ENCODE data around the gene ZBTB42.
A peak's percentile ranks its signal among the peaks of the same experiment; 100 is the strongest.

Gene ZBTB42

GRCh38 chr14:104798300-104799243, 2.3 kb upstream of the ZBTB42 start:
- no peak for DNase-seq (ENCODE audit: low read depth)
- H3K4me3 ChIP-seq (ENCODE audit: low read length) = no peak overlapping the region
- TF ChIP-seq CTCF (conservative IDR thresholded peaks at IDR 0.05; ENCODE audit: low read depth, low read length) = no peak

- no peak for DNase-seq (ENCODE audit: low read depth)
- peak; percentile 45 for TF ChIP-seq CTCF (conservative IDR thresholded peaks at IDR 0.05; ENCODE audit: low read depth, low read length)
- peak overlapping the region; percentile 48 for H3K4me3 ChIP-seq (ENCODE audit: low read length)
Observed at GRCh38 chr14:104799244-104800014, 1.5 kb upstream of the ZBTB42 start.

GRCh38 chr14:104800015-104800770, 708 bp upstream of the ZBTB42 start:
- TF ChIP-seq CTCF (conservative IDR thresholded peaks at IDR 0.05; ENCODE audit: low read depth, low read length) = no peak
- peak overlapping the region; percentile 48 for H3K4me3 ChIP-seq (ENCODE audit: low read length)
- DNase-seq (ENCODE audit: low read depth) = no peak

GRCh38 chr14:104801520-104802393, 856 bp downstream of the ZBTB42 start:
- DNase-seq (ENCODE audit: low read depth) = no peak
- H3K4me3 ChIP-seq (ENCODE audit: low read length) = peak overlapping the region; percentile 46
- TF ChIP-seq CTCF (conservative IDR thresholded peaks at IDR 0.05; ENCODE audit: low read depth, low read length) = no peak

GRCh38 chr14:104802394-104803184, 1.7 kb downstream of the ZBTB42 start:
- H3K4me3 ChIP-seq (ENCODE audit: low read length) = no peak overlapping the region
- no peak for TF ChIP-seq CTCF (conservative IDR thresholded peaks at IDR 0.05; ENCODE audit: low read depth, low read length)
- no peak for DNase-seq (ENCODE audit: low read depth)
